ENCODE measurements around the gene APBB2. TPM values are rescaled to one million over a fixed set of nuclear protein-coding genes. Genes with fewer than 3 reads are reported as not detected.
A peak's percentile ranks its signal among the peaks of the same experiment; 100 is the strongest.

APBB2 gene
- total RNA-seq, 1 donor: 92.3 TPM

DNA sequence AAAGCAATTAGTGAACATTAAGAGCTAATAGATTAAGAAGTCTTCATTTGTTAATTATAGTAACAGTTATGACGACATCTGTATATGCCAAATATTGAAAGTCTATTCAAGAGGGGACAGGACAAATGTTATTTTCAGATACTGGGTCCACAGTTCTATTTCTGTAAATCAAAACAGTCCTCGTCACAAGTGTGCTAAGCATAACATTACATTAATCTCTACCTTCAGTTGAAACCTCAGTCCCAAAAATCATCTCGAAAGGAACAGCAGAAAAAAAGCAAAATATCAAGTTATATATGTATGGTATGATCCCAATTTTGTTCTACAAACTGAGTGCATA lies 70.3 kb downstream of the APBB2 start:
- Histone ChIP-seq H3K4me2 (ENCODE audit: insufficient read depth, low read length) (peak overlapping the region; percentile 68), H3K4me1 (ENCODE audit: insufficient read depth, low read length) (peaks cover 76% of the 10 kb centered on the region), H3K36me3 (ENCODE audit: insufficient read depth, low read length) (peaks cover 13% of the 10 kb centered on the region), H3K9me3 (ENCODE audit: low read depth, low read length) (no peaks in the 10 kb centered on the region), H3K27me3 (ENCODE audit: insufficient read depth, low read length) (no peaks in the 10 kb centered on the region), H4K20me1 (ENCODE audit: insufficient read depth, low read length) (no peaks in the 10 kb centered on the region), H3K27ac (ENCODE audit: low read depth, low read length) (peak overlapping the region; percentile 91), H3K4me3 (ENCODE audit: insufficient read depth, low read length) (no peak overlapping the region), H2AFZ (ENCODE audit: low read length) (no peak overlapping the region), H3K79me2 (ENCODE audit: insufficient read depth, low read length) (peaks cover 60% of the 10 kb centered on the region)
- TF ChIP-seq, protein P1, sequence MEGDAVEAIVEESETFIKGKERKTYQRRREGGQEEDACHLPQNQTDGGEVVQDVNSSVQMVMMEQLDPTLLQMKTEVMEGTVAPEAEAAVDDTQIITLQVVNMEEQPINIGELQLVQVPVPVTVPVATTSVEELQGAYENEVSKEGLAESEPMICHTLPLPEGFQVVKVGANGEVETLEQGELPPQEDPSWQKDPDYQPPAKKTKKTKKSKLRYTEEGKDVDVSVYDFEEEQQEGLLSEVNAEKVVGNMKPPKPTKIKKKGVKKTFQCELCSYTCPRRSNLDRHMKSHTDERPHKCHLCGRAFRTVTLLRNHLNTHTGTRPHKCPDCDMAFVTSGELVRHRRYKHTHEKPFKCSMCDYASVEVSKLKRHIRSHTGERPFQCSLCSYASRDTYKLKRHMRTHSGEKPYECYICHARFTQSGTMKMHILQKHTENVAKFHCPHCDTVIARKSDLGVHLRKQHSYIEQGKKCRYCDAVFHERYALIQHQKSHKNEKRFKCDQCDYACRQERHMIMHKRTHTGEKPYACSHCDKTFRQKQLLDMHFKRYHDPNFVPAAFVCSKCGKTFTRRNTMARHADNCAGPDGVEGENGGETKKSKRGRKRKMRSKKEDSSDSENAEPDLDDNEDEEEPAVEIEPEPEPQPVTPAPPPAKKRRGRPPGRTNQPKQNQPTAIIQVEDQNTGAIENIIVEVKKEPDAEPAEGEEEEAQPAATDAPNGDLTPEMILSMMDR (IDR thresholded peaks at IDR 0.05; ENCODE audit: extremely low read depth, low read depth, low read length): no peak
- DNase-seq (ENCODE audit: insufficient read length, low spot score, missing footprints): no peak

GRCh38 chr4:41143311-41144039 lies 70.9 kb downstream of the APBB2 start:
- Histone ChIP-seq H3K4me2 (ENCODE audit: insufficient read depth, low read length) (peak overlapping the region; percentile 68), H3K4me3 (ENCODE audit: insufficient read depth, low read length) (peak overlapping the region; percentile 36), H3K27me3 (ENCODE audit: insufficient read depth, low read length) (no peaks in the 10 kb centered on the region), H4K20me1 (ENCODE audit: insufficient read depth, low read length) (no peaks in the 10 kb centered on the region), H2AFZ (ENCODE audit: low read length) (no peak overlapping the region), H3K4me1 (ENCODE audit: insufficient read depth, low read length) (peaks cover 70% of the 10 kb centered on the region), H3K79me2 (ENCODE audit: insufficient read depth, low read length) (peaks cover 60% of the 10 kb centered on the region), H3K9me3 (ENCODE audit: low read depth, low read length) (no peaks in the 10 kb centered on the region), H3K27ac (ENCODE audit: low read depth, low read length) (peak overlapping the region; percentile 91), H3K36me3 (ENCODE audit: insufficient read depth, low read length) (peaks cover 13% of the 10 kb centered on the region)
- peak; percentile 78 for DNase-seq (ENCODE audit: insufficient read length, low spot score, missing footprints)
- TF ChIP-seq, protein P1 (IDR thresholded peaks at IDR 0.05; ENCODE audit: extremely low read depth, low read depth, low read length): no peak

- DNase-seq (ENCODE audit: insufficient read length, low spot score, missing footprints): no peak
- TF ChIP-seq, protein P1 (IDR thresholded peaks at IDR 0.05; ENCODE audit: extremely low read depth, low read depth, low read length): no peak
- Histone ChIP-seq H3K36me3 (ENCODE audit: insufficient read depth, low read length) (peaks cover 13% of the 10 kb centered on the region), H4K20me1 (ENCODE audit: insufficient read depth, low read length) (no peaks in the 10 kb centered on the region), H3K4me3 (ENCODE audit: insufficient read depth, low read length) (peak overlapping the region; percentile 20), H3K4me1 (ENCODE audit: insufficient read depth, low read length) (peaks cover 62% of the 10 kb centered on the region), H3K27ac (ENCODE audit: low read depth, low read length) (peak overlapping the region; percentile 91), H2AFZ (ENCODE audit: low read length) (no peak overlapping the region), H3K9me3 (ENCODE audit: low read depth, low read length) (no peaks in the 10 kb centered on the region), H3K79me2 (ENCODE audit: insufficient read depth, low read length) (peaks cover 61% of the 10 kb centered on the region), H3K4me2 (ENCODE audit: insufficient read depth, low read length) (peak overlapping the region; percentile 68), H3K27me3 (ENCODE audit: insufficient read depth, low read length) (no peaks in the 10 kb centered on the region)
Observed at GRCh38 chr4:41142376-41143310, 71.7 kb downstream of the APBB2 start.

GRCh38 chr4:41141900-41142299 lies 72.4 kb downstream of the APBB2 start:
- Histone ChIP-seq H3K4me1 (ENCODE audit: insufficient read depth, low read length) (peaks cover 55% of the 10 kb centered on the region), H3K36me3 (ENCODE audit: insufficient read depth, low read length) (peaks cover 13% of the 10 kb centered on the region), H3K79me2 (ENCODE audit: insufficient read depth, low read length) (peaks cover 65% of the 10 kb centered on the region), H3K4me2 (ENCODE audit: insufficient read depth, low read length) (peak overlapping the region; percentile 68), H3K27ac (ENCODE audit: low read depth, low read length) (peak overlapping the region; percentile 91), H3K9me3 (ENCODE audit: low read depth, low read length) (no peaks in the 10 kb centered on the region), H3K4me3 (ENCODE audit: insufficient read depth, low read length) (no peak overlapping the region), H4K20me1 (ENCODE audit: insufficient read depth, low read length) (no peaks in the 10 kb centered on the region), H2AFZ (ENCODE audit: low read length) (no peak overlapping the region), H3K27me3 (ENCODE audit: insufficient read depth, low read length) (no peaks in the 10 kb centered on the region)
- DNase-seq (ENCODE audit: insufficient read length, low spot score, missing footprints): peak; percentile 59
- TF ChIP-seq, protein P1 (IDR thresholded peaks at IDR 0.05; ENCODE audit: extremely low read depth, low read depth, low read length): no peak

Measured in osteoblast (primary cell).